ENCODE data around the gene FAIM.

DNA sequence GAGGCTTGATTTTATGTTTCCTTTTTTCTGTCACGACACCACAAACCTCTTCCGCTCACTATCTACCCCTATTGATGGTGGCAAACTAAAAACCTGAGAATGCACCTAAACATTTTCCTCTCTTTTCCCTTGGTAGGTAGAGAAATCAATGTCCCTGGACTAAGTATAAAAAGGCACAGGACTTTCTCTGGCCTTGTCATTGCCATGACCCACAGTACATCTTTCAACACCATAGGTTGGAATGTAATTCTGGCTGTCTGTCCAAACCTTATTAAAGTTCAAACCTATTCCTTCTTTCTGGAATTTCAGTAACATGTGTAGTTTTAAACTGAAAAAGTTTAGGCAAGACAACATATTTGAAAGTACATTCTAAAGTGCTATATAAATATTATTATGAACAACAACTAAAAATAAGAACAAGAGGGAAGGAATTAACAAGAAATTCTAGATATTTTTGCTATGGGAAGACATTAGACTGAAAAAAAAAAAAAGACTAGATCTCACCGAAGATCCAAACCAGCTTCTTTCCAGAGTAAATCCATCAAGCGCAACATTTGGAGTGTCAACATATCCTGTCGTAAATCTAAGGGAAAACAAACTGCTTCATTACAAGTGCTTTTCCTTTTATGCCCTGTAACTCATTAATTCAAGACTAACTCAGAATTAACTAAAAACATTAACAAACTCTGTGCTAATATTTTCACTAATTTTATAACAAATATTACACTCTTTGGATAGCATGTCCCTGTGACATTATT lies 73.1 kb downstream of the FAIM start:
- TF ChIP-seq POLR2AphosphoS5 (IDR thresholded peaks at IDR 0.05; ENCODE audit: low read depth): no peak
- TF ChIP-seq, protein P1, sequence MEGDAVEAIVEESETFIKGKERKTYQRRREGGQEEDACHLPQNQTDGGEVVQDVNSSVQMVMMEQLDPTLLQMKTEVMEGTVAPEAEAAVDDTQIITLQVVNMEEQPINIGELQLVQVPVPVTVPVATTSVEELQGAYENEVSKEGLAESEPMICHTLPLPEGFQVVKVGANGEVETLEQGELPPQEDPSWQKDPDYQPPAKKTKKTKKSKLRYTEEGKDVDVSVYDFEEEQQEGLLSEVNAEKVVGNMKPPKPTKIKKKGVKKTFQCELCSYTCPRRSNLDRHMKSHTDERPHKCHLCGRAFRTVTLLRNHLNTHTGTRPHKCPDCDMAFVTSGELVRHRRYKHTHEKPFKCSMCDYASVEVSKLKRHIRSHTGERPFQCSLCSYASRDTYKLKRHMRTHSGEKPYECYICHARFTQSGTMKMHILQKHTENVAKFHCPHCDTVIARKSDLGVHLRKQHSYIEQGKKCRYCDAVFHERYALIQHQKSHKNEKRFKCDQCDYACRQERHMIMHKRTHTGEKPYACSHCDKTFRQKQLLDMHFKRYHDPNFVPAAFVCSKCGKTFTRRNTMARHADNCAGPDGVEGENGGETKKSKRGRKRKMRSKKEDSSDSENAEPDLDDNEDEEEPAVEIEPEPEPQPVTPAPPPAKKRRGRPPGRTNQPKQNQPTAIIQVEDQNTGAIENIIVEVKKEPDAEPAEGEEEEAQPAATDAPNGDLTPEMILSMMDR (conservative IDR thresholded peaks at IDR 0.05; ENCODE audit: low read depth in 2 of 2): no peak
- TF ChIP-seq, protein P2, sequence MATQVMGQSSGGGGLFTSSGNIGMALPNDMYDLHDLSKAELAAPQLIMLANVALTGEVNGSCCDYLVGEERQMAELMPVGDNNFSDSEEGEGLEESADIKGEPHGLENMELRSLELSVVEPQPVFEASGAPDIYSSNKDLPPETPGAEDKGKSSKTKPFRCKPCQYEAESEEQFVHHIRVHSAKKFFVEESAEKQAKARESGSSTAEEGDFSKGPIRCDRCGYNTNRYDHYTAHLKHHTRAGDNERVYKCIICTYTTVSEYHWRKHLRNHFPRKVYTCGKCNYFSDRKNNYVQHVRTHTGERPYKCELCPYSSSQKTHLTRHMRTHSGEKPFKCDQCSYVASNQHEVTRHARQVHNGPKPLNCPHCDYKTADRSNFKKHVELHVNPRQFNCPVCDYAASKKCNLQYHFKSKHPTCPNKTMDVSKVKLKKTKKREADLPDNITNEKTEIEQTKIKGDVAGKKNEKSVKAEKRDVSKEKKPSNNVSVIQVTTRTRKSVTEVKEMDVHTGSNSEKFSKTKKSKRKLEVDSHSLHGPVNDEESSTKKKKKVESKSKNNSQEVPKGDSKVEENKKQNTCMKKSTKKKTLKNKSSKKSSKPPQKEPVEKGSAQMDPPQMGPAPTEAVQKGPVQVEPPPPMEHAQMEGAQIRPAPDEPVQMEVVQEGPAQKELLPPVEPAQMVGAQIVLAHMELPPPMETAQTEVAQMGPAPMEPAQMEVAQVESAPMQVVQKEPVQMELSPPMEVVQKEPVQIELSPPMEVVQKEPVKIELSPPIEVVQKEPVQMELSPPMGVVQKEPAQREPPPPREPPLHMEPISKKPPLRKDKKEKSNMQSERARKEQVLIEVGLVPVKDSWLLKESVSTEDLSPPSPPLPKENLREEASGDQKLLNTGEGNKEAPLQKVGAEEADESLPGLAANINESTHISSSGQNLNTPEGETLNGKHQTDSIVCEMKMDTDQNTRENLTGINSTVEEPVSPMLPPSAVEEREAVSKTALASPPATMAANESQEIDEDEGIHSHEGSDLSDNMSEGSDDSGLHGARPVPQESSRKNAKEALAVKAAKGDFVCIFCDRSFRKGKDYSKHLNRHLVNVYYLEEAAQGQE (IDR thresholded peaks at IDR 0.05; ENCODE audit: unreplicated experiment): no peak
- TF ChIP-seq CREB1 (CRISPR knock-in tag; IDR thresholded peaks at IDR 0.05; ENCODE audit: low read depth): no peak
- no peak for TF ChIP-seq EZH2 (IDR thresholded peaks at IDR 0.05; ENCODE audit: low read depth, unreplicated experiment)
- TF ChIP-seq JUNB (IDR thresholded peaks at IDR 0.05; ENCODE audit: unreplicated experiment): no peak
- TF ChIP-seq EZH2phosphoT487 (IDR thresholded peaks at IDR 0.05; ENCODE audit: unreplicated experiment): no peak
- TF ChIP-seq ZNF331 (CRISPR knock-in tag; IDR thresholded peaks at IDR 0.05; ENCODE audit: low read depth): no peak
- TF ChIP-seq ZNF114 (CRISPR knock-in tag; IDR thresholded peaks at IDR 0.05): no peak

Measured in GM23338 (cell line).